Gastroesophageal sphincter (tissue), 4 donors: ENCODE measurements around the gene SLC9A3. TPM values are rescaled to one million over a fixed set of nuclear protein-coding genes. Genes with fewer than 3 reads are reported as not detected.

Experiments
- ATAC-seq: fragments of 150-250 bp; one replicate; pipeline ENCODE4 v1.9.1; 2016; ENCODE audit warnings: mild to moderate bottlenecking, moderate library complexity
- H3K27ac ChIP-seq, 4 donors: fragments of 200-600 bp; sonication (generic) in 3 of 4; 1 replicate in 3 of 4; 2 replicates in 1 of 4; pipeline ENCODE4 v1.5.1; 2016 to 2019
- H3K27me3 ChIP-seq: fragments of 200-600 bp; sonication (generic); one replicate; pipeline ENCODE4 v1.5.1; 2019
- H3K36me3 ChIP-seq, 2 donors: fragments of 200-600 bp; sonication (generic); one replicate each; pipeline ENCODE4 v1.5.1; 2019; ENCODE audit warnings: control low read depth in 1 of 2
- H3K4me1 ChIP-seq, 3 donors: fragments of 200-600 bp; sonication (generic); 1 replicate in 2 of 3; 2 replicates in 1 of 3; pipeline ENCODE4 v1.5.1; 2016 to 2019; ENCODE audit warnings: control low read depth in 2 of 3
- H3K4me3 ChIP-seq, 2 donors: fragments of 200-600 bp; sonication (generic); one replicate each; pipeline ENCODE4 v1.5.1; 2019; ENCODE audit warnings: mild to moderate bottlenecking in 1 of 2, moderate library complexity in 1 of 2
- H3K9me3 ChIP-seq, 3 donors: fragments of 200-600 bp; sonication (generic); one replicate each; pipeline ENCODE4 v1.5.1; 2017 to 2019; ENCODE audit warnings: control low read depth in 2 of 3
- CTCF ChIP-seq, 4 experiments: fragments of 200-600 bp in 2 of 4; fragments of 450-650 bp in 2 of 4; sonication (generic) in 1 of 4; IDR thresholded peaks; one replicate each; pipeline ENCODE4 v1.5.1; 2017 to 2019; ENCODE audit warnings: antibody characterized with exemption in 4 of 4, mild to moderate bottlenecking in 2 of 4, moderate library complexity in 2 of 4
- EP300 ChIP-seq: sonication (generic); formaldehyde crosslinking; IDR thresholded peaks from one replicate; pipeline ENCODE4 v1.6.1; 2017; ENCODE audit warnings: antibody characterized with exemption, mild to moderate bottlenecking
- POLR2A ChIP-seq, 2 donors: fragments of 450-650 bp; IDR thresholded peaks; one replicate each; pipeline ENCODE4 v1.6.1; 2017; ENCODE audit warnings: antibody characterized with exemption in 2 of 2, mild to moderate bottlenecking in 2 of 2, moderate library complexity in 1 of 2
- POLR2AphosphoS5 ChIP-seq: sonication (generic); formaldehyde crosslinking; IDR thresholded peaks from one replicate; pipeline ENCODE4 v1.6.1; 2017; ENCODE audit warnings: antibody characterized with exemption
- WGBS, 2 donors: methylation state at CpG; one replicate each; pipeline ENCODE4 v1.1.5; 2018; ENCODE audit warnings: low coverage in 1 of 2; 5-methylcytosine and 5-hydroxymethylcytosine counted together
- total RNA-seq, 4 donors: library from RNA; depleted of rRNA; stranded (reverse); fragments of >200 nt; gene quantifications; one replicate each; pipeline ENCODE4 v1.1.0, GENCODE V29; 2016

The SLC9A3 gene
- total RNA-seq, 4 donors from 2014 or later = 2.6 to 3.9 (median 2.8) TPM

GRCh38 chr5:431711-432050 lies 92.6 kb downstream of the SLC9A3 start:
- TF ChIP-seq POLR2A (IDR thresholded peaks at IDR 0.05) (no peak), CTCF (IDR thresholded peaks at IDR 0.05) (no peak), POLR2AphosphoS5 (no peak), EP300 (no peak)
- H3K4me1 ChIP-seq = no peaks in the 10 kb centered on the region
- no peaks in the 10 kb centered on the region for H3K9me3 ChIP-seq
- no peak overlapping the region for H3K4me3 ChIP-seq
- no peak overlapping the region for H3K27ac ChIP-seq
- 50% methylated on average over 2 of the region's 4 CpGs; no CpG with 5 or more reads in 1 of the 2 donors for WGBS, 2 donors
- ATAC-seq = no peak
- peaks cover 47% of the 10 kb centered on the region for H3K27me3 ChIP-seq
- no peaks in the 10 kb centered on the region for H3K36me3 ChIP-seq

- Histone ChIP-seq H3K9me3 (no peaks in the 10 kb centered on the region), H3K4me3 (no peak overlapping the region), H3K27ac (no peak overlapping the region), H3K4me1 (no peaks in the 10 kb centered on the region), H3K27me3 (peaks cover 42% of the 10 kb centered on the region), H3K36me3 (no peaks in the 10 kb centered on the region)
- TF ChIP-seq CTCF (IDR thresholded peaks at IDR 0.05) (peak in 3 of 4 experiments; percentile 26 to 75 (median 26)), EP300 (no peak), POLR2AphosphoS5 (no peak), POLR2A (IDR thresholded peaks at IDR 0.05) (no peak)
- peak; percentile 43 for ATAC-seq
- WGBS, 2 donors = 51 to 75% methylated on average over 3 to 4 of the region's 18 CpGs
These were observed 93.1 kb downstream of the SLC9A3 start for GRCh38 chr5:431001-431710.

- TF ChIP-seq POLR2A (IDR thresholded peaks at IDR 0.05) (no peak), POLR2AphosphoS5 (no peak), CTCF (IDR thresholded peaks at IDR 0.05) (no peak), EP300 (no peak)
- no peak overlapping the region for H3K4me3 ChIP-seq
- 60 to 76% methylated on average over 2 to 12 of the region's 25 CpGs for WGBS, 2 donors
- H3K27ac ChIP-seq = no peak overlapping the region
- no peaks in the 10 kb centered on the region for H3K36me3 ChIP-seq
- no peaks in the 10 kb centered on the region for H3K9me3 ChIP-seq
- no peaks in the 10 kb centered on the region for H3K4me1 ChIP-seq
- no peak for ATAC-seq
- peaks cover 38% of the 10 kb centered on the region for H3K27me3 ChIP-seq
These were observed 93.9 kb downstream of the SLC9A3 start for GRCh38 chr5:430214-430925.

- Histone ChIP-seq H3K4me3 (no peak overlapping the region), H3K4me1 (no peaks in the 10 kb centered on the region), H3K27me3 (peaks cover 38% of the 10 kb centered on the region), H3K36me3 (no peaks in the 10 kb centered on the region), H3K27ac (no peak overlapping the region), H3K9me3 (no peaks in the 10 kb centered on the region)
- TF ChIP-seq EP300 (no peak), CTCF (IDR thresholded peaks at IDR 0.05) (no peak), POLR2AphosphoS5 (no peak), POLR2A (IDR thresholded peaks at IDR 0.05) (no peak)
- 27 to 46% methylated on average over 3 to 15 of the region's 35 CpGs for WGBS, 2 donors
- ATAC-seq = no peak
These were observed 94.6 kb downstream of the SLC9A3 start for GRCh38 chr5:429453-430188.
